T-helper 9 cell (primary cell): ENCODE measurements around the gene BPI.
"Not testable (repeated sequence)": the region's sequence is repeated elsewhere in the genome, so short reads cannot be mapped to it uniquely, and the experiment has no call there.

ENCODE experiments used
- DNase-seq: peaks from one replicate; pipeline ENCODE4 v3.0.0-alpha.2; 2020

BPI gene

DNA sequence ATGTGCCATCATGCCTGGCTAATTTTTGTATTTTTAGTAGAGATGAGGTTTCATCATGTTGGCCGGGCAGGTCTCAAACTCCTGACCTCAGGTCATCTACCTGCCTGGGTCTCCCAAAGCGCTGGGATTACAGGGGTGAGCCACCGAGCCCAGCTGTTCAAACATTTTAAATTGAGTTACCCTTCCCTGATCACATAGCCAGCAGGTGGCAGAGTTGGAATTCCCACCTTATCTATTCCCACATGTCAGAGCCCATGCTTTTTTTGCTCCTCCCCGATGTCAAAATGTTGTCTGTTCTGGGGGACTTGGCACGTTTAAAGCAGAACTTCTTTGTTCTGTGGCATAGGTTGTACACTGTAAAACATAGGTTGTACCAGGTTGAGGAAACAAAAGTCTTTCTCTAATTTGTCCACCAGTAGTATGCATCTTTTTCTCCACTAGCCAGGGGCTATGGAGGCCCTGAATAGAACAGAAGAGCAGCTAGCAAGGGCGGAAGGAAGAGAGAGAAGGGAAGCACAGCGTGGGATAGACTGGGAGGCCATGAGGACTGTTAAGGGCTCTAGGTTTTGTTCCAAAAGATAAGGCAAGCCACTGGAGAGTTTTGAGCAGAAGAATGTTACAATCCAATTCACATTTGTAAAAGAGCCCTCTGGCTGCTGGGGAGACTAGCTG lies 35.0 kb downstream of the BPI start:
- DNase-seq, result no peak

DNA sequence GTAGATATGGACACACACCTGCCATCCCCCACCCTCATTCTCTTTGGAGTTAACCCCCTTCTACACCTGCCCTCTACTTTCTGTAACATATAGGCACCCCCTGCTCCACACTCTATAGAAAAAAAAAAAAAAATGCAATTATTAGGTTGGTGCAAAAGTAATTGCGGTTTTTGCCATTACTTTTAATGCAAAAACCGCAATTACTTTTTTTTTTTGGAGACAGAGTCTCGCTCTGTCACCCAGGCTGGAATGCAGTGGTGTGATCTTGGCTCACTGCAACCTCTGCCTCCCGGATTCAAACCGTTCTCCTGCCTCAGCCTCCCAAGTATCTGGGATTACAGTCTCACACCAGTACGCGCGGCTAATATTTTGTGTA lies 35.6 kb downstream of the BPI start:
- DNase-seq, result not testable (repeated sequence)

DNA sequence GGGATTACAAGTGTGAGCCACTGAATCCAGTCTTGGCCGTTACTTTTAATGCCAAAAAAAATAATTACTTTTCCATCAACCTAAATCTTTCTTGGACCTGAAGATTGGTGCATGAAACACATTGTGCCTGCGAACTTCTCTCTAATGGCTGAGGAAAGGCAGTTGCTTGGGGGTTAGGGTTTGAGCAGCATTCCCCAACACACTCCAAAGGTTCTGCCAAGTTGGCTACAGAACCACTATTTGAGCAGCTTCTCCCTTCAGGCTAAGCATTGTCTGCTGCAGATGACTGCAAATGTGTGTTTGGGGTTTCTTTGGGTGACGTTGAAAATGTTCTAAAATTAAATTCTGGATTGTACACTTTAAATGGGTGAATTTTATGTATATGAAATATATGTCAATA lies 36.0 kb downstream of the BPI start:
- DNase-seq, result no peak

DNA sequence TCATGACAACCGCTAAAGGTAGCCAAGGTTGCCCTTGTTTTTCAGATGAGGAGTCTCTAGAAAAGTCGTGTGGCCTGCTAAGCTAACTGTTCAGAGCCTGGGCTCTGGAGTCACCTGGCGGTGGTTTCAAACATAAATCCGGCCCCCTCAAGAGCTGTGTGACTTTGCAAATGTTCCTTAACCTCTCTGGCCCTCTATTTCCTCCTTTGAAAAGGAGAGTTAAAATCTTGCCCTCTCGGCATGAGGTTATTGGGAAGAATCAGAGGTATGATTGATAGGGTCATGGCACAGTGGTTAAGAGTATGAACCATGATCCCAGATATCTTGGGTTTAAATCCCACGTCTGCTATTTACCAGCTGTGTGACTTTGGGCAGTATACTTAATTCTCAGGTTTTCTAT lies 36.7 kb downstream of the BPI start:
- DNase-seq, result no peak

DNA sequence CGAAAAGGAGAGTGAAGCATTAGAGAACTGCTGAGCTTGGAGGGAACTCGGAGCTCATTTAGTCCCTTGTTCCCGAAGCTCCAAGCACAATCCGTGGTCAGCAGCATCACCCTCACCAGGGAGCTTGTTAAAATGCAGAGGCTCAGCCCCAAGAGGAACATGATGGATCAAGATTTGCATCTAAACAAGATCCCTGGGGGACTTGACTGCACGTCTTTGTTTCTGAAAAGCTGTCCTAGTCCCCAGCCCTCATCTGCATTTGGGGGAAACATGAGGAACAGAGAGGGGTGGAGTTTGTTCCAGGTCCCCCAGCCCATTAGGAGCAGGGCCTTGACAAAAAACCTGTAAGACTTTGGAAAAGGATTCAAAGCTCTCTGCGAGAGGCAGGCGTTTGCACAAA lies 38.3 kb downstream of the BPI start:
- DNase-seq, result no peak

DNA sequence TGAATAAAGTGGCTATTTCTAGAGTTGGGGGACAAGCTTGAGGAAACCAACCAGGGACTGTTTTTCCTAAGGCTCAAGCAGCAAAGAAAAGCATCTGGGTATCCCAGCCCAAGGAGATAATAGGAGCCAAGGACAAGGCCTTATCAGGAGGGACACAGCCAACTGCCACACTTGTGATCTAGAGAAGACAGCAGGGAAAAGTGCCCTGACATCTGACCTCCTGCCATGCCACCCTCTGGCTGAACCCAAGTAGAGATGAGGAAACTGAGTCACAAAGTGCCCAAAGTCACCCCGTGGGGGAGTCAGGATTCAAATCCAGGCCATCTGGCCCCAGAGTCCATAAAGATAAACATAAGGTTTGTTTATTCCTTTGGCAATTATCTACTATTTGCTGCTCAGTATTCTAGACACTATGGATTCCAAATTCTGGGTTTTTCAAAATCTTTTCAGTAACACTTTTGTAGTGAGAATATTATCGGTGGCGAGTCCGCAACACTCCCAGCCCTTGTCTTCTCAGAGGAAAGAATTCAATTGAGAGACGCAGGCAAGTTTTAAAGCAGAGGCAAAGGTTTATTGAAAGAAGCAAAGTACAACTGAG lies 38.9 kb downstream of the BPI start:
- DNase-seq, result no peak

DNA sequence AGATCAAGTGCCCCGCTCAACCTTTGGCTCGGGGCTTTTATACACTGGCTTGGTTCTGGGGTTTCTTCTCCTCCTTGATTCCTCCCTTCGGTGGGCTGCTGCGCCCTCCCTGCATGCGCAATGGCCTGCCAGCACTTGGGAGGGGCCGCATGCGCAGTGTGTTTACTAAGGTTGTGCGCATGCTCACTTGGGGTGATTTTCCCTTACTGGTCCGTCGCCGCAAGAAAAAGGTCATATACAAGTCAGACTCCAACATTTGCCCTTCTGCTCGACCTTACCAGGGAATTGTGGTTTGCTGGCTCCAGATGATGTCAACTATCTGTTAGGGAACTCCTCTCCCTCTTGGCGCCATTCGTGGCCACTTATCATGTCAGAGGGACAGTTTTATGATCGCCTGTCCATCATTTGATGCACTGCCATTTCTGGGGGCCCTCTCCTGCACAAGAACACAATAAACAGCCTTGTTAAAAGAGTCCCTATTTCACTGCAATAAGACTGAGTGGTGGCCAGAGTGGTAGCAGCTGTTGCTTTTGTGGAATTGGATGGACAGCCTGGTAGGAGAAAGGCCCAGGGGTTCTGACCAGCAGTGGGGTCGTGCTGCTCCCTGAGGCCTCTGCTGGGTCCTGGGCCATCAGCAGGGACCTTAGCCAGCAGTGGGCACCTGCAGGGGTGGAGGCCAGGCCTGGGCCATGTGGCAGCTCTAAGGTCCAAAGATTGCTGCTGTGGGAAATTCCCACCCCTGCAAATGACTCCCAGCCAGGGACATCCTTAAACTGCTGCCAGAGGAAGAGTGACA lies 39.6 kb downstream of the BPI start:
- no peak for DNase-seq

DNA sequence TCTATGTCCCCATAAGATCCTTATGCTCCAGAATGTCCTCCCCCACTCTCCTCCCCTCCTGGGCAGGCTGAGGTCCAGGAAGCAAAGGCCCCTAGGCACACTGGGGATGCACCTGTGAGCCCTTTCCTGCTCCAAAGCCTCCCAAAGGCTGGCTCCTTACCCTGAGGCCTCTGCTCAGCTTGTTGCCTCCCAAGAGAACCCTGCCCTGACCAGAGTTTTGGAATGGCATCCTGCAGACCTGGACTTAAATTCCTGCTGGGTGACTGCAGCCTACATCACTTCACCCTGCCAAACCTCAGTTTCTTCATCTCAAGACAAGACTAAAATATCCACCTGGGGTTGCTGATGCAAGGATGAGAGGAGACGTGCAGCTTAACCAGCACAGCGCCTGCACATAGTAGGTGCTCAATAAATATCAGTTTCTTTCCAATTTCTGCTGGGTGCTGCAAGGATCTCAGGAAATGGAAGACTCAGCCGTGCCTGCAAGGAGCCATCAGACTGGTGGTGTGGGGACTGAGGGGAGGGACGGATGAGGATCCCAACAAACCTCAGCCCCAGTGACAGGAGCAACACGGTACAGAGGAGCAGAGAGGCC lies 40.2 kb downstream of the BPI start:
- DNase-seq, result no peak

DNA sequence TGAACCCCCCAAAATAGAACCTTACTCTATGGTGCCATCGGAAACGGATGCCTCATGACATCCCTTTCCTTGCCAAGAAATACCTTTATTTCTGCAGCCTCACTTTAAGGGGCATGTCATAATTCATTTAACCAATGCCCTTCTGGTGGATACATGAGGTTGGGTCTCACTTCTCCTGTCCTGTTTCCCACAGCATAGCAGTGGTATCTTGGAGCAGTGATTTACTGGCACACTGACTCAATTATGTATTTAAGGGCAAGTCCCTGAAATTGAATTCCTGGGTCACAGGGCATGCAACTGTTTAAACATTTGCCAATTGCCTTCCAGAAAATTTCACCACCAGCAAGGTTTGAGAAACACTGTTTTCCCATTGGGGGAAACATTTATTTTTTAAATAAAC lies 41.7 kb downstream of the BPI start:
- no peak for DNase-seq

DNA sequence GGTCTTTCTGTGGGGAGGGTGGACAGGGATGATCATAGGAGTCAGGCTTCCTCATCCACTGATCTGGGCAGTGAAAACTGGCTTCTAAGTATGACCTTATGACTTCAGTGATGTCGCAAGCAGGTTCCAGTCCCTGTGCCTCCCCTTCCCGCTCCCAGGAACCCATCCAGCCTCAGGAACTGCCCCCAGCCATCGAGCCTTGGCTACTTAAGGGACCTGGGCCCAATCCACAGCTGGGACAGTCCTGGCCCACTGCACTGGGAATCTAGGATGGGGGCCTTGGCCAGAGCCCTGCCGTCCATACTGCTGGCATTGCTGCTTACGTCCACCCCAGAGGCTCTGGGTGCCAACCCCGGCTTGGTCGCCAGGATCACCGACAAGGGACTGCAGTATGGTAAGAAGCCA lies 42.3 kb downstream of the BPI start, which contains the start of gene LBP:
Gene LBP, plus strand, starts transcription at position 236 of the 405 bp plus-strand sequence. Its CDS starts 35 bp downstream, at position 271.
- DNase-seq, result no peak

DNA sequence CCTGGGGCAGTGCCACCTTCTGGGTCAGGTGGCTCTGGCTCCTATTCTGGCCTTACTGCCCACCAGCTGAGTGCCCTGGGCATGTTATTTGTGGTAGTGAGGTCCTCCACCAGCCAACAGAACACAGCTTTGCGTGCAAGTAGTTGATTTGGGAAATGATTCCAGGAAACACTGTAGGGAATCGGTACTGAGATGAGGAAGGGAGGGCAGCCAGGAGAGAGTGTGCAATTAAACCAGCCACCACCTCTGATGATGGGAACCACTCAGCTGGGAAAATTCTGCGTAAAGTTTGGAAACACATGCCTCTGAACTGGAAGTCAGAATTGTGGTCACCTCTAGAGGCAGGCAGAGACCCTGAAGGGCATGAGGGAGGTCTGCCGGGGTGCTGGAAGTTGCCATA lies 42.8 kb downstream of the BPI start:
- DNase-seq, result no peak

DNA sequence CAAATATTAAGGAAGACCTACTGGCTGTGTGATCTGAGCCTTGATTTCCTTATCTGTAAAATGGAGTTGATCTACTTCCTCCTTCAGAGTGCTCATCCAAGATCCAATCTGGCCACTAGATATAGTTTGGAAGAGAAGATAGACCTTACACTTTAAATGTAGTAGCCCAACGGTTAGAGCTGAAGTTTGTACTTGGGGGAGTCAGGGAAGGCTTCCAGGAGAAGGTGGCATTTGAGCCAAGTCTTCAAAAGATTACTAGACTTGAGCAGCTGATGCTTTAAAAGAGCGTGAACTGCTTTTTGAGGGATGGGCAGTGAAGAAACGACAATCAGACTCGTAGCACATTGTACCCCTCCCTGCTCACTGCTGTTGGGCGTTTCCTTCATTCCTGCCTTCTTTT lies 45.9 kb downstream of the BPI start:
- DNase-seq, result no peak

DNA sequence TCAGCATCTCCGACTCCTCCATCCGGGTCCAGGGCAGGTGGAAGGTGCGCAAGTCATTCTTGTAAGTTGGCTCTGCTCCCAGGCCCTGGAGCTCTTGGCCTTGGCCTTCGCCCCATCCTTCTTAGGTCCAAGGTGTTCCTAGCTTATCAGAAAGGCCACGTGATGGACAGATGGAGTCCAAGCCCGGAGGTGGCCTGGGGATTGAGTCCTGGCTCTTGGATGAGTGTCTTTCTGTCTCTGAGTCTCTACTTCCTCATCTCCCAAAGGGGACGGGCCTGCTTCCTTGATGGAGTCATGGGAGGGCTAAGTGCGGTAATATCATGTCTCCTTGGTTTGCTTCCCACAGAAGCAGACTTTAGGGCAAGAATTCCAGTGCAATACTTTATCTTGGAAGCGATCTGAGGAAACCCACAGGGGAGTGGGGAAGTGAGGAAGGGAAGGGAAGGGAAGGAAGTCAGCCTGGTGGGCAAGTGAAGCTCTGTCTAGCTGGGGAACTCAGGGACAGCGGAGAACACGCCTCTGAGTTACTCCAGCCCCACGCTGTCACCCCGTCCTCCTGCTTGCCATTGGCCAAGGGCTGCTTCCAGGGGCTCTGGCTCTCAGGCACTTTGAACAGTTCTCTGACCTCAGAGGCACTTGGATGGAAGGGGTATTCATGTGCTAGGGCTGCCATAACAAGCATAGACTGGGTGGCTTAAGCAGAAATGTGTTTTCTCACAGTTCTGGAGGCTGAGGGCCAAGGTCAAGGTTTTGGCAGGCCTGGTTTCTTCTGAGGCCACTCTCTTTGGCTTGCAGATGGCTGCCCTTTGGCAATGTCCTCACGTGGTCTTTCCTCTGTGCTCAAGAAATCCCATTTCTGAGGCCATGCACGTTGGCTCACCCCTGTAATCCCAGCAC lies 47.2 kb downstream of the BPI start:
- no peak for DNase-seq

DNA sequence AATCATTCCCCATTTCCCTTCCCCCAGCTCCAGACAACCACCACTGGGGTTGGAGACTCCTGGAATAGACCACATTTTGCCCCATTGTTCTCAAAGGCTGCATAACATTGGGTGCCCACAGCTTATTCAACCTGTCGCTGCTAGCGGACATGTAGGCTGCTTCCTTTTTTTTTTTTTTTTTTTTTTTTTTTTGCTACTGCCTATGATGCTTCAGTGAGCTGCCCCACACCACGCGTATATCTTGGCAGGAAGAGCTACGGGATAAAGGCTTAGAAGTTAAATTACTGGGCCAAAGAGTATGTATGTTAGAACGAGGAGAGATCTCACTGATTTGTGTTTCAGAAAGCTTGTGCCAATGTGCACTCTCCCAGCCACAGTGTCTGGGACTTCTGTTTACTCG lies 49.4 kb downstream of the BPI start:
- DNase-seq, result no peak

DNA sequence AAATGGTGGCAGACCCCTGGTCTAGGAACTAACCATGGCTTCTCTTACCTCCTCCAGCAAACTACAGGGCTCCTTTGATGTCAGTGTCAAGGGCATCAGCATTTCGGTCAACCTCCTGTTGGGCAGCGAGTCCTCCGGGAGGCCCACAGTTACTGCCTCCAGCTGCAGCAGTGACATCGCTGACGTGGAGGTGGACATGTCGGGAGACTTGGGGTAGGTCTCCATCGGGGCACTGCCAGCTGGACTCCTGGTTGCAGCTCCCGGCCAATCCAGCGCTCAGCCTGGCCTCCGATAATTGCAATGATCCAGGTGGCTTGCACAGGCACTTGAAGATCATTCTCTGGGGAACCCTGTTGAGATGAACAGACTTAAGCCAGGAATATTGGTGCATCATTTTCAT lies 50.3 kb downstream of the BPI start:
- DNase-seq, result no peak

DNA sequence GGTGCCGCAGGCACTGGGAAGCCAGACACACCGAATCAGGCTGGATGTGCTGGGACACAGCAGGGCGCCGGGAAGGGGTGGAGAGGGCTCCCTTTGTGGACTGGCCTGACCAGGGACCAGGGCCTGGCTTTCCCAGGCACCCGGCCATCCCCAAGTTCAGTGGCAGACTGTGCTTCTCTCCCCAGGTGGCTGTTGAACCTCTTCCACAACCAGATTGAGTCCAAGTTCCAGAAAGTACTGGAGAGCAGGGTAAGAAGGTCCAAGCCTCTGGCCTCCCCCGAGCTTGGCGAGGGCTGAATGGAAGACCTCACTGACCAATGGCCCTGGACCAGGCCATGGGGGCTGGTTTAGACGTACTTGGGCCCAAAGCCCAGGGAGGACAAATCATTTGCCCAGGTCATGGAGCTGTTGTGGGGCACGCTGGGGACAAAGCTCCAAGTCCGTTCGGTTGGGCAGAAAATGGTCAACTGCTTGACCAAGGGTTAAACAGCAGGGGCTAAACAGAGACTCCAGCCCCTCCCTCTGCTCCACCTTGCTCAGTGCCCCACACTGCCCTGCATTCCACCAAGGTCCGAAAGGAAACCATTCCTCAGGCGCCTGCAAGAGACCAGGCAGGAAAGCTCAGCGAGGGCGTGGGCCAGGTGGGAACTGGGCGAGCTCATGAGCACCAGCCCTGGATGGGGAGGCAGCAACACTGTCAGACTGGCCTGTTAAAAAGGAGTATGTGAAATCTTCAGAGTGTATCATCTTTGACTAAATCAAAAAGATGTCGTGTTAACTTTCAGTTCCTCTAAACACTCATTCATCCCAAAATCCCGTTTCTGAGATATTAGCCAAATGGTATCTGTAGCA lies 51.4 kb downstream of the BPI start:
- DNase-seq, result no peak

DNA sequence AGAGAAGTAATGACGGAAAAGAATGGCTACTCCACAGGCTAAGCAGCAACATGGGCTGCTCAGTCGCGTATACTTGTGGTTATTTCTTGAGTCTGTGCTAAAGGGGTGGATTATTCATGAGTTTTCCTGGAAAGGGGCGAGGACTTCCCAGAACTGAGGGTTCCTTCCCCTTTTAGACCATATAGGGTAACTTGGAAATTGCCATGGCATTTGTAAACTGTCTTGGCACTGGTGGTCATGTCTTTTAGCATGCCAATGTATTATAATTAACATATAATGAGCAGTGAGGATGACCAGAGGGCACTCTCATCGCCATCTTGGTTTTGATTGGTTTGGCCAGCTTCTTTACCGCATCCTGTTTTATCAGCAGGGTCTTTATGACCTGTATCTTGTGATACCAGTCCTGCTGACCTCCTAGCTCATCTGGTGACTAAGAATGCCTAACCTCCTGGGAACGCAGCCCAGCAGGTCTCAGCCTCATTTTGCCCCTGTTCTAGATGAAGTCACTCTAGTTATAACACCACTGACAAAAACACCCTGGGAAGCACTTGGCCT lies 53.8 kb downstream of the BPI start:
- DNase-seq, result no peak

DNA sequence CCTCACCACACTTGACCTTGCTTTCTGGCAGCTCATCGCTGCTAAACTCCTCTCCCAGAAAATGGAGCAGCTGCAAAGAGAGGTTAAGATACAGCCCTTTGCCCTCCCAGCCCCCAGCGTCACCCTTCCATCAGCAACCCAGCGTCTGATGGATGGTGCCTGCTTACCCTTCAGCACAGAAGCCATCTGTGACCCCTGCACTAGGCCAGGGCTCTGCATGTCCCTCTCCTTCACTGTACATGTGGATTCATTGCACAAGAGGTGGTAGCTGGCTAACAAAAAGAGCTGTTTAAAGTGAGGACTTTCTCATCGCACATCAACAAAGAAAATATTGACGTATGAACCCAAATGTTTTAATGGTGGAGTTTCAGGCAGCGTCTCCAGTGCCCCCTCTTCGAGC lies 54.6 kb downstream of the BPI start:
- no peak for DNase-seq

DNA sequence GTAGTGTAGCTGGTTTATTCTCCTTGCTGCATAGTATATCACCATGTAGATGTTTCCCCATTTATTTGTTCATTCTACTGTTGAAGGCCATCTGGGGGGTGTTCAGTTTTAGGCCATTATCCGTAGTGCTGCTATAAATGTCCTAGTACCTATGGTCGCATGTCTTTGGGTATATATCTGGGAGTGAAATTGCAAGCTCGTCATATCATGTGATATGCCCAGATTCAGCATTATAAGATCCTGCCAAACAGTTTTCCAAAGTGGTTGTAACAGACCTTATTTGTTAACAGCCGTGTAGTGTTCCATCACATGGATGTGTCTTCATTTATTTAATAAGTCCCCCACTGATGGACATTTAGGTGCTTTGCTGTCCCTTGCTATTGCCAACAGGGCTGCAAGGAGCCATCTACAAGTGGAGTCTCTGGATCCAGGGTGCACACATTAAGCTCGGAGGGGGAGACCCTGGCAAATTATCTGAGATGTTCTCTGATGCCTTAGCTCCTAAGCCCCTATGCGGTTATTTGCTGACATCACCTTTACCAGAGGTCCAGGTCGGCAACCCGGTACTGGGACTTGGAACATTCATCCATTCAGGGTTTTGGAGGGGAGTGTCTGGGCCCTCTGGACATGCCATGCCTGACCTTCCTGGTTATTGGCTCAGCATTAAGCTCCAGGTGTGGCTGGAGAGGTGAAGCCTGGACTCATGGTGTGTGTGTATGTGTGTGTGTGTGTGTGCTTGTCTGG lies 59.2 kb downstream of the BPI start:
- DNase-seq, result no peak

DNA sequence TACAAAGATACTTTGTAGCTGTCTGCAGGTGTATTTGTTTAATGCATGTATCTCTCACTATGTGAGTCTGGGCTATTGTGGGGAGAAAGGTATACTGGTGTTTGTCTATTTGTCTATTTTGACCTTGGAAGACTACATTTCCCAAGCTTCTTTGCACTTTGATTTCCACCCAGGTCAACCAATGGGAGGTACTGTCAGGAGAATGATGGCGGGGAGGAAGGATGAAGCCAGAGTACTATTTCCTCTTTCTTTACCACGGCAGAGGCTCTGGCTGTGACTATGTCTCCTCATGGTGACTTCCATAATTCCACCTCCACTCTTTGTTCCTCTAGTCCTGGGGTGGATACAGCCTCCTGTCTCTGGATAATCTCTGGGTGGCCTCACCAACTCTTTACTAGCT lies 65.4 kb downstream of the BPI start:
- no peak for DNase-seq

DNA sequence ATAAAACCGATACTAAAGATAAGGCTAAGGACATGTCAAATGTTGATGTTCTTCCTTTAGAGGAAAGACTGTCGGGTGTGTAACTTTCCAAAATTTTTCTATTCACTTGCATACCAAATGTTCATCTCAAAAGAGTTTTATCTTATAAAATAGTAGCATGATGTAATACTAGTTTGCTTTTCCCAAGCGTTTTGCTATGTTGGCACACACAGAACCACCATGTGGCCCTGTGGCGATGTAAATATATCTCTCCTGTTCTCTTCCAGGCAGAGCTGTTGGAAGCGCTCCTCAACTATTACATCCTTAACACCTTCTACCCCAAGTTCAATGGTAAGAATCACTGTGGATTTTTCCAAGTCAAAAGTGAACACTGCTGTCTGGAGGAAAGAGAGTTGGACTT lies 68.8 kb downstream of the BPI start:
- no peak for DNase-seq
